T-helper 9 cell (primary cell): ENCODE data around the gene KIF1B.
A peak's percentile ranks its signal among the peaks of the same experiment; 100 is the strongest.
"Not testable (repeated sequence)": the region's sequence is repeated elsewhere in the genome, so short reads cannot be mapped to it uniquely, and the experiment has no call there.

Experiments used
- DNase-seq: peaks from one replicate; pipeline ENCODE4 v3.0.0-alpha.2; 2020

Gene KIF1B

GRCh38 chr1:10196976-10197375 is 13.4 kb upstream of the KIF1B start:
- DNase-seq: no peak

GRCh38 chr1:10200620-10201019 is 9.8 kb upstream of the KIF1B start:
- no peak for DNase-seq

- DNase-seq: no peak
These were observed 6.2 kb upstream of the KIF1B start for GRCh38 chr1:10204003-10204642.

- not testable (repeated sequence) for DNase-seq
These were observed 5.2 kb upstream of the KIF1B start for GRCh38 chr1:10205206-10205605.

- no peak for DNase-seq
These were observed 2.6 kb upstream of the KIF1B start for GRCh38 chr1:10207810-10208209.

- DNase-seq: no peak
These were observed 1.8 kb upstream of the KIF1B start for GRCh38 chr1:10208537-10208936.

GRCh38 chr1:10209590-10209904 is 823 bp upstream of the KIF1B start:
- no peak for DNase-seq

- DNase-seq: peak; percentile 3
These were observed 753 bp downstream of the KIF1B start for GRCh38 chr1:10210841-10211804.

- DNase-seq: no peak
These were observed 1.5 kb downstream of the KIF1B start for GRCh38 chr1:10211805-10212410.

- no peak for DNase-seq
These were observed 2.1 kb downstream of the KIF1B start for GRCh38 chr1:10212476-10212875.

- no peak for DNase-seq
These were observed 2.9 kb downstream of the KIF1B start for GRCh38 chr1:10213186-10213705.

- DNase-seq: no peak
These were observed 5.8 kb downstream of the KIF1B start for GRCh38 chr1:10216090-10216749.

GRCh38 chr1:10217748-10218441 is 7.5 kb downstream of the KIF1B start:
- DNase-seq: no peak

GRCh38 chr1:10220200-10220599 is 9.8 kb downstream of the KIF1B start:
- no peak for DNase-seq

- not testable (repeated sequence) for DNase-seq
These were observed 10.3 kb downstream of the KIF1B start for GRCh38 chr1:10220657-10221056.

- no peak for DNase-seq
These were observed 15.2 kb downstream of the KIF1B start for GRCh38 chr1:10225573-10225972.

GRCh38 chr1:10228528-10228927 is 18.2 kb downstream of the KIF1B start:
- DNase-seq: no peak

- no peak for DNase-seq
These were observed 19.5 kb downstream of the KIF1B start for GRCh38 chr1:10229903-10230302.

- no peak for DNase-seq
These were observed 21.8 kb downstream of the KIF1B start for GRCh38 chr1:10232163-10232562.

- no peak for DNase-seq
These were observed 26.2 kb downstream of the KIF1B start for GRCh38 chr1:10236405-10237156.

GRCh38 chr1:10237157-10237539 is 26.8 kb downstream of the KIF1B start:
- DNase-seq: no peak

- DNase-seq: no peak
These were observed 31.8 kb downstream of the KIF1B start for GRCh38 chr1:10242135-10242534.
